ENCODE results near the gene IMPA2.

Gene IMPA2

GRCh38 chr18:12021596-12021995 lies 40.3 kb downstream of the IMPA2 start:
- Histone ChIP-seq H3K4me3 (ENCODE audit: low read length in 2 of 2) (no peak overlapping the region), H2BK120ac (ENCODE audit: low read depth, low read length) (no peak overlapping the region), H3K36me3 (replicated peaks in 1 of 2; ENCODE audit: control insufficient read depth in 2 of 2, insufficient read depth in 2 of 2, low read length in 2 of 2) (peaks cover 16 to 36% of the 10 kb centered on the region in 2 donors), H3K4ac (ENCODE audit: low read length) (no peak overlapping the region), H3K9me3 (replicated peaks in 1 of 2; ENCODE audit: control insufficient read depth in 2 of 2, insufficient read depth in 1 of 2, low read depth in 1 of 2, low read length in 2 of 2) (no peaks in the 10 kb centered on the region), H3K79me1 (ENCODE audit: low read depth, low read length) (peaks cover under 1% of the 10 kb centered on the region), H2BK12ac (ENCODE audit: low read length) (no peak overlapping the region), H2BK15ac (ENCODE audit: low read length) (no peak overlapping the region), H4K91ac (ENCODE audit: low read depth, low read length, poor library complexity) (no peak overlapping the region), H3K18ac (ENCODE audit: low read length) (no peak overlapping the region), H3K9ac (ENCODE audit: low read depth, low read length, poor library complexity) (no peak overlapping the region), H2AFZ (ENCODE audit: low read length) (no peak overlapping the region), H3K14ac (ENCODE audit: low read length) (no peak overlapping the region), H2AK5ac (ENCODE audit: low read depth, low read length) (no peak overlapping the region), H4K8ac (ENCODE audit: low read depth, low read length) (no peak overlapping the region), H2BK5ac (ENCODE audit: low read length) (no peak overlapping the region), H3K4me2 (ENCODE audit: insufficient read depth, low read length, poor library complexity, severe bottlenecking) (no peak overlapping the region), H3K27ac (replicated peaks; ENCODE audit: low read length) (no peak overlapping the region), H3K4me1 (ENCODE audit: control insufficient read depth in 2 of 2, insufficient read depth in 1 of 2, low read depth in 1 of 2, low read length in 2 of 2) (no peaks in the 10 kb centered on the region), H3K23ac (ENCODE audit: low read depth, low read length, poor library complexity) (no peak overlapping the region), H3K27me3 (ENCODE audit: control insufficient read depth in 3 of 3, insufficient read depth in 3 of 3, low read depth in 1 of 3, low read length in 3 of 3) (no peaks in the 10 kb centered on the region)
- DNase-seq (ENCODE audit: low spot score): no peak
- WGBS, 2 donors (ENCODE audit: extremely low coverage in 2 of 2, insufficient read length in 2 of 2, insufficient replicate concordance in 1 of 2): no CpG with 5 or more reads among the region's 8 CpGs

- no peak for DNase-seq (ENCODE audit: low spot score)
- no peak overlapping the region for H3K23ac ChIP-seq (ENCODE audit: low read depth, low read length, poor library complexity)
- H3K9ac ChIP-seq (ENCODE audit: low read depth, low read length, poor library complexity): no peak overlapping the region
- H2BK15ac ChIP-seq (ENCODE audit: low read length): no peak overlapping the region
- H2BK5ac ChIP-seq (ENCODE audit: low read length): no peak overlapping the region
- no peak overlapping the region for H3K4me2 ChIP-seq (ENCODE audit: insufficient read depth, low read length, poor library complexity, severe bottlenecking)
- no peak overlapping the region for H2BK12ac ChIP-seq (ENCODE audit: low read length)
- no peak overlapping the region for H2AFZ ChIP-seq (ENCODE audit: low read length)
- no peak overlapping the region for H3K4ac ChIP-seq (ENCODE audit: low read length)
- no peak overlapping the region for H3K4me3 ChIP-seq (ENCODE audit: low read length in 2 of 2)
- WGBS, 2 donors (ENCODE audit: extremely low coverage in 2 of 2, insufficient read length in 2 of 2, insufficient replicate concordance in 1 of 2): no CpG with 5 or more reads among the region's 3 CpGs
- H3K79me1 ChIP-seq (ENCODE audit: low read depth, low read length): peaks cover 3% of the 10 kb centered on the region
- no peak overlapping the region for H2AK5ac ChIP-seq (ENCODE audit: low read depth, low read length)
- H3K18ac ChIP-seq (ENCODE audit: low read length): no peak overlapping the region
- no peaks in the 10 kb centered on the region for H3K27me3 ChIP-seq (ENCODE audit: control insufficient read depth in 3 of 3, insufficient read depth in 3 of 3, low read depth in 1 of 3, low read length in 3 of 3)
- no peaks in the 10 kb centered on the region for H3K4me1 ChIP-seq (ENCODE audit: control insufficient read depth in 2 of 2, insufficient read depth in 1 of 2, low read depth in 1 of 2, low read length in 2 of 2)
- H2BK120ac ChIP-seq (ENCODE audit: low read depth, low read length): no peak overlapping the region
- peaks cover 17 to 36% of the 10 kb centered on the region in 2 donors for H3K36me3 ChIP-seq (replicated peaks in 1 of 2; ENCODE audit: control insufficient read depth in 2 of 2, insufficient read depth in 2 of 2, low read length in 2 of 2)
- H3K27ac ChIP-seq (replicated peaks; ENCODE audit: low read length): no peak overlapping the region
- H4K8ac ChIP-seq (ENCODE audit: low read depth, low read length): no peak overlapping the region
- no peaks in the 10 kb centered on the region for H3K9me3 ChIP-seq (replicated peaks in 1 of 2; ENCODE audit: control insufficient read depth in 2 of 2, insufficient read depth in 1 of 2, low read depth in 1 of 2, low read length in 2 of 2)
- no peak overlapping the region for H3K14ac ChIP-seq (ENCODE audit: low read length)
- no peak overlapping the region for H4K91ac ChIP-seq (ENCODE audit: low read depth, low read length, poor library complexity)
Observed at GRCh38 chr18:12023375-12023774, 42.1 kb downstream of the IMPA2 start.

GRCh38 chr18:12026562-12026961 lies 45.3 kb downstream of the IMPA2 start:
- H3K9ac ChIP-seq (ENCODE audit: low read depth, low read length, poor library complexity): no peak overlapping the region
- no peak overlapping the region for H2AK5ac ChIP-seq (ENCODE audit: low read depth, low read length)
- DNase-seq (ENCODE audit: low spot score): no peak
- H3K4me2 ChIP-seq (ENCODE audit: insufficient read depth, low read length, poor library complexity, severe bottlenecking): no peak overlapping the region
- no peak overlapping the region for H3K18ac ChIP-seq (ENCODE audit: low read length)
- H3K27ac ChIP-seq (replicated peaks; ENCODE audit: low read length): no peak overlapping the region
- no peak overlapping the region for H3K14ac ChIP-seq (ENCODE audit: low read length)
- no peak overlapping the region for H2BK12ac ChIP-seq (ENCODE audit: low read length)
- H3K27me3 ChIP-seq (ENCODE audit: control insufficient read depth in 3 of 3, insufficient read depth in 3 of 3, low read depth in 1 of 3, low read length in 3 of 3): no peaks in the 10 kb centered on the region
- H3K36me3 ChIP-seq (replicated peaks in 1 of 2; ENCODE audit: control insufficient read depth in 2 of 2, insufficient read depth in 2 of 2, low read length in 2 of 2): peaks cover 24 to 53% of the 10 kb centered on the region in 2 donors
- no peak overlapping the region for H3K4ac ChIP-seq (ENCODE audit: low read length)
- no peaks in the 10 kb centered on the region for H3K4me1 ChIP-seq (ENCODE audit: control insufficient read depth in 2 of 2, insufficient read depth in 1 of 2, low read depth in 1 of 2, low read length in 2 of 2)
- H4K8ac ChIP-seq (ENCODE audit: low read depth, low read length): no peak overlapping the region
- H2BK15ac ChIP-seq (ENCODE audit: low read length): no peak overlapping the region
- H3K9me3 ChIP-seq (replicated peaks in 1 of 2; ENCODE audit: control insufficient read depth in 2 of 2, insufficient read depth in 1 of 2, low read depth in 1 of 2, low read length in 2 of 2): no peaks in the 10 kb centered on the region
- no CpG with 5 or more reads among the region's 5 CpGs for WGBS, 2 donors (ENCODE audit: extremely low coverage in 2 of 2, insufficient read length in 2 of 2, insufficient replicate concordance in 1 of 2)
- no peak overlapping the region for H3K4me3 ChIP-seq (ENCODE audit: low read length in 2 of 2)
- H3K23ac ChIP-seq (ENCODE audit: low read depth, low read length, poor library complexity): no peak overlapping the region
- no peak overlapping the region for H4K91ac ChIP-seq (ENCODE audit: low read depth, low read length, poor library complexity)
- H3K79me1 ChIP-seq (ENCODE audit: low read depth, low read length): peaks cover 3% of the 10 kb centered on the region
- H2AFZ ChIP-seq (ENCODE audit: low read length): no peak overlapping the region
- peak overlapping the region; percentile 19 for H2BK5ac ChIP-seq (ENCODE audit: low read length)
- H2BK120ac ChIP-seq (ENCODE audit: low read depth, low read length): no peak overlapping the region

- Histone ChIP-seq H2AFZ (ENCODE audit: low read length) (no peak overlapping the region), H3K36me3 (replicated peaks in 1 of 2; ENCODE audit: control insufficient read depth in 2 of 2, insufficient read depth in 2 of 2, low read length in 2 of 2) (peaks cover 23 to 51% of the 10 kb centered on the region in 2 donors), H3K4me2 (ENCODE audit: insufficient read depth, low read length, poor library complexity, severe bottlenecking) (no peak overlapping the region), H3K4me1 (ENCODE audit: control insufficient read depth in 2 of 2, insufficient read depth in 1 of 2, low read depth in 1 of 2, low read length in 2 of 2) (no peaks in the 10 kb centered on the region), H2BK120ac (ENCODE audit: low read depth, low read length) (no peak overlapping the region), H3K14ac (ENCODE audit: low read length) (no peak overlapping the region), H3K79me1 (ENCODE audit: low read depth, low read length) (peaks cover 3% of the 10 kb centered on the region), H3K27ac (replicated peaks; ENCODE audit: low read length) (no peak overlapping the region), H3K27me3 (ENCODE audit: control insufficient read depth in 3 of 3, insufficient read depth in 3 of 3, low read depth in 1 of 3, low read length in 3 of 3) (no peaks in the 10 kb centered on the region), H3K9ac (ENCODE audit: low read depth, low read length, poor library complexity) (peak overlapping the region; percentile 61), H3K18ac (ENCODE audit: low read length) (peak overlapping the region; percentile 72), H4K91ac (ENCODE audit: low read depth, low read length, poor library complexity) (no peak overlapping the region), H2BK12ac (ENCODE audit: low read length) (no peak overlapping the region), H2BK15ac (ENCODE audit: low read length) (no peak overlapping the region), H3K23ac (ENCODE audit: low read depth, low read length, poor library complexity) (no peak overlapping the region), H4K8ac (ENCODE audit: low read depth, low read length) (no peak overlapping the region), H2AK5ac (ENCODE audit: low read depth, low read length) (no peak overlapping the region), H3K4me3 (ENCODE audit: low read length in 2 of 2) (no peak overlapping the region), H2BK5ac (ENCODE audit: low read length) (peak overlapping the region; percentile 19), H3K9me3 (replicated peaks in 1 of 2; ENCODE audit: control insufficient read depth in 2 of 2, insufficient read depth in 1 of 2, low read depth in 1 of 2, low read length in 2 of 2) (no peaks in the 10 kb centered on the region), H3K4ac (ENCODE audit: low read length) (no peak overlapping the region)
- no CpG with 5 or more reads among the region's 9 CpGs for WGBS, 2 donors (ENCODE audit: extremely low coverage in 2 of 2, insufficient read length in 2 of 2, insufficient replicate concordance in 1 of 2)
- no peak for DNase-seq (ENCODE audit: low spot score)
Observed at GRCh38 chr18:12027046-12027445, 45.7 kb downstream of the IMPA2 start.
